Measurements from ENCODE around the gene INHA. TPM values are rescaled to one million over a fixed set of nuclear protein-coding genes. Genes with fewer than 3 reads are reported as not detected.

The INHA gene
- total RNA-seq, 4 donors from 2014 or later: 0.34 to 3.5 (median 1.5) TPM; not detected in 1

GRCh38 chr2:219567131-219567530, 5.0 kb upstream of the INHA start:
- Histone ChIP-seq H3K9me3 (no peaks in the 10 kb centered on the region), H3K27ac (no peak overlapping the region), H3K27me3 (no peaks in the 10 kb centered on the region), H3K36me3 (peaks cover 29% of the 10 kb centered on the region), H3K4me1 (peaks cover 18% of the 10 kb centered on the region), H3K4me3 (no peak overlapping the region)
- DNase-seq (ENCODE audit: low spot score in 2 of 2): peak in 1 of 2 donors; percentile 40
- 95% methylated on average over 14 of the region's 18 CpGs for WGBS
- no peak for TF ChIP-seq EP300 (IDR thresholded peaks at IDR 0.05)
- no peak for TF ChIP-seq POLR2A (IDR thresholded peaks at IDR 0.05)
- TF ChIP-seq POLR2AphosphoS5 (IDR thresholded peaks at IDR 0.05): no peak
- TF ChIP-seq CTCF (IDR thresholded peaks at IDR 0.05): no peak

- TF ChIP-seq POLR2A (IDR thresholded peaks at IDR 0.05) (no peak), EP300 (IDR thresholded peaks at IDR 0.05) (no peak), CTCF (IDR thresholded peaks at IDR 0.05) (no peak), POLR2AphosphoS5 (IDR thresholded peaks at IDR 0.05) (no peak)
- Histone ChIP-seq H3K9me3 (no peaks in the 10 kb centered on the region), H3K36me3 (peaks cover 29% of the 10 kb centered on the region), H3K27me3 (no peaks in the 10 kb centered on the region), H3K4me3 (no peak overlapping the region), H3K4me1 (peaks cover 20% of the 10 kb centered on the region), H3K27ac (no peak overlapping the region)
- no peak for DNase-seq (ENCODE audit: low spot score in 2 of 2)
- 95% methylated on average over 34 of the region's 35 CpGs for WGBS
Measured at GRCh38 chr2:219567791-219568361, 4.2 kb upstream of the INHA start.

- Histone ChIP-seq H3K4me3 (no peak overlapping the region), H3K27me3 (no peaks in the 10 kb centered on the region), H3K27ac (no peak overlapping the region), H3K4me1 (peaks cover 20% of the 10 kb centered on the region), H3K9me3 (no peaks in the 10 kb centered on the region), H3K36me3 (peaks cover 29% of the 10 kb centered on the region)
- no peak for TF ChIP-seq EP300 (IDR thresholded peaks at IDR 0.05)
- TF ChIP-seq POLR2A (IDR thresholded peaks at IDR 0.05): no peak
- no peak for TF ChIP-seq POLR2AphosphoS5 (IDR thresholded peaks at IDR 0.05)
- TF ChIP-seq CTCF (IDR thresholded peaks at IDR 0.05): no peak
- WGBS: 84% methylated on average over 6 of the region's 6 CpGs
- no peak for DNase-seq (ENCODE audit: low spot score in 2 of 2)
Measured at GRCh38 chr2:219569041-219569440, 3.1 kb upstream of the INHA start.

GRCh38 chr2:219569635-219570034, 2.5 kb upstream of the INHA start:
- Histone ChIP-seq H3K9me3 (no peaks in the 10 kb centered on the region), H3K27me3 (peaks cover 2% of the 10 kb centered on the region), H3K36me3 (peaks cover 28% of the 10 kb centered on the region), H3K27ac (no peak overlapping the region), H3K4me1 (peaks cover 20% of the 10 kb centered on the region), H3K4me3 (peak overlapping the region; percentile 93)
- no peak for DNase-seq (ENCODE audit: low spot score in 2 of 2)
- WGBS: 73% methylated on average over 6 of the region's 6 CpGs
- TF ChIP-seq POLR2AphosphoS5 (IDR thresholded peaks at IDR 0.05): no peak
- TF ChIP-seq EP300 (IDR thresholded peaks at IDR 0.05): no peak
- TF ChIP-seq POLR2A (IDR thresholded peaks at IDR 0.05): no peak
- TF ChIP-seq CTCF (IDR thresholded peaks at IDR 0.05): no peak

GRCh38 chr2:219570194-219570923, 1.8 kb upstream of the INHA start:
- Histone ChIP-seq H3K9me3 (no peaks in the 10 kb centered on the region), H3K4me3 (peak overlapping the region; percentile 93), H3K27ac (peak overlapping the region; percentile 86), H3K27me3 (peaks cover 6% of the 10 kb centered on the region), H3K36me3 (peaks cover 21% of the 10 kb centered on the region), H3K4me1 (peaks cover 20% of the 10 kb centered on the region)
- no peak for DNase-seq (ENCODE audit: low spot score in 2 of 2)
- no CpG with 5 or more reads among the region's 95 CpGs for WGBS
- no peak for TF ChIP-seq POLR2AphosphoS5 (IDR thresholded peaks at IDR 0.05)
- TF ChIP-seq EP300 (IDR thresholded peaks at IDR 0.05): no peak
- no peak for TF ChIP-seq CTCF (IDR thresholded peaks at IDR 0.05)
